ENCODE data around the gene MS4A2.
"Not testable (repeated sequence)": the region's sequence is repeated elsewhere in the genome, so short reads cannot be mapped to it uniquely, and the experiment has no call there.

The MS4A2 gene

GRCh38 chr11:60088364-60088763, at the start of gene MS4A2:
TSS of gene MS4A2 (plus strand) at chr11:60088664. CDS start at chr11:60088766, 102 bp downstream.
- no peak for DNase-seq (ENCODE audit: low read depth in 2 of 2, low spot score in 1 of 2)

- DNase-seq (ENCODE audit: low read depth in 2 of 2, low spot score in 1 of 2) = no peak
Observed at GRCh38 chr11:60040109-60040508, 48.4 kb upstream of the MS4A2 start, which contains the start of gene OOSP2. TSS of gene OOSP2 (plus strand) at chr11:60040409. CDS start at chr11:60040460, 51 bp downstream.

GRCh38 chr11:60050422-60050821, 38.0 kb upstream of the MS4A2 start:
- DNase-seq (ENCODE audit: low read depth in 2 of 2, low spot score in 1 of 2) = not testable (repeated sequence)

- not testable (repeated sequence) for DNase-seq (ENCODE audit: low read depth in 2 of 2, low spot score in 1 of 2)
Observed at GRCh38 chr11:60050839-60051238, 37.6 kb upstream of the MS4A2 start.

GRCh38 chr11:60056349-60056969, 32.0 kb upstream of the MS4A2 start, which contains the start of gene MS4A3:
TSS of gene MS4A3 (plus strand) at chr11:60056665. CDS start at chr11:60061161, 4,496 bp downstream.
- DNase-seq (ENCODE audit: low read depth in 2 of 2, low spot score in 1 of 2) = no peak

GRCh38 chr11:60059052-60059451, 29.4 kb upstream of the MS4A2 start:
- DNase-seq (ENCODE audit: low read depth in 2 of 2, low spot score in 1 of 2) = no peak

GRCh38 chr11:60059521-60060240, 28.8 kb upstream of the MS4A2 start:
- no peak for DNase-seq (ENCODE audit: low read depth in 2 of 2, low spot score in 1 of 2)

- DNase-seq (ENCODE audit: low read depth in 2 of 2, low spot score in 1 of 2) = no peak
Observed at GRCh38 chr11:60064111-60064510, 24.4 kb upstream of the MS4A2 start.

- DNase-seq (ENCODE audit: low read depth in 2 of 2, low spot score in 1 of 2) = no peak
Observed at GRCh38 chr11:60065801-60066200, 22.7 kb upstream of the MS4A2 start.

- DNase-seq (ENCODE audit: low read depth in 2 of 2, low spot score in 1 of 2) = no peak
Observed at GRCh38 chr11:60069450-60069849, 19.0 kb upstream of the MS4A2 start.

- not testable (repeated sequence) for DNase-seq (ENCODE audit: low read depth in 2 of 2, low spot score in 1 of 2)
Observed at GRCh38 chr11:60071644-60072043, 16.8 kb upstream of the MS4A2 start.

GRCh38 chr11:60077216-60077817, 11.1 kb upstream of the MS4A2 start:
- no peak for DNase-seq (ENCODE audit: low read depth in 2 of 2, low spot score in 1 of 2)

GRCh38 chr11:60077981-60078380, 10.5 kb upstream of the MS4A2 start:
- no peak for DNase-seq (ENCODE audit: low read depth in 2 of 2, low spot score in 1 of 2)

GRCh38 chr11:60078745-60079144, 9.7 kb upstream of the MS4A2 start:
- DNase-seq (ENCODE audit: low read depth in 2 of 2, low spot score in 1 of 2) = no peak

- DNase-seq (ENCODE audit: low read depth in 2 of 2, low spot score in 1 of 2) = no peak
Observed at GRCh38 chr11:60080535-60080934, 7.9 kb upstream of the MS4A2 start.

- no peak for DNase-seq (ENCODE audit: low read depth in 2 of 2, low spot score in 1 of 2)
Observed at GRCh38 chr11:60084631-60085273, 3.7 kb upstream of the MS4A2 start.

- no peak for DNase-seq (ENCODE audit: low read depth in 2 of 2, low spot score in 1 of 2)
Observed at GRCh38 chr11:60085909-60086308, 2.6 kb upstream of the MS4A2 start.

GRCh38 chr11:60087239-60087638, 1.2 kb upstream of the MS4A2 start:
- no peak for DNase-seq (ENCODE audit: low read depth in 2 of 2, low spot score in 1 of 2)

- DNase-seq (ENCODE audit: low read depth in 2 of 2, low spot score in 1 of 2) = no peak
Observed at GRCh38 chr11:60095477-60096120, 7.1 kb downstream of the MS4A2 start.

- no peak for DNase-seq (ENCODE audit: low read depth in 2 of 2, low spot score in 1 of 2)
Observed at GRCh38 chr11:60097189-60097588, 8.7 kb downstream of the MS4A2 start.

- DNase-seq (ENCODE audit: low read depth in 2 of 2, low spot score in 1 of 2) = no peak
Observed at GRCh38 chr11:60098508-60098907, 10.0 kb downstream of the MS4A2 start.

All from stimulated activated CD8-positive, alpha-beta memory T cell treated with anti-CD3 and anti-CD28 coated beads, Interleukin-4, amount 100 ng/mL, for 4 hours (primary cell).